G401.6 (cell line): ENCODE measurements around the gene FAAH2.
"Not testable (repeated sequence)": the region's sequence is repeated elsewhere in the genome, so short reads cannot be mapped to it uniquely, and the experiment has no call there.

ENCODE experiments used
- FAIRE-seq: peaks from 2 replicates; lab custom pipeline; 2012; peaks lifted over from hg19 to GRCh38; lab: Jason Lieb, UNC

The FAAH2 gene, protein sequence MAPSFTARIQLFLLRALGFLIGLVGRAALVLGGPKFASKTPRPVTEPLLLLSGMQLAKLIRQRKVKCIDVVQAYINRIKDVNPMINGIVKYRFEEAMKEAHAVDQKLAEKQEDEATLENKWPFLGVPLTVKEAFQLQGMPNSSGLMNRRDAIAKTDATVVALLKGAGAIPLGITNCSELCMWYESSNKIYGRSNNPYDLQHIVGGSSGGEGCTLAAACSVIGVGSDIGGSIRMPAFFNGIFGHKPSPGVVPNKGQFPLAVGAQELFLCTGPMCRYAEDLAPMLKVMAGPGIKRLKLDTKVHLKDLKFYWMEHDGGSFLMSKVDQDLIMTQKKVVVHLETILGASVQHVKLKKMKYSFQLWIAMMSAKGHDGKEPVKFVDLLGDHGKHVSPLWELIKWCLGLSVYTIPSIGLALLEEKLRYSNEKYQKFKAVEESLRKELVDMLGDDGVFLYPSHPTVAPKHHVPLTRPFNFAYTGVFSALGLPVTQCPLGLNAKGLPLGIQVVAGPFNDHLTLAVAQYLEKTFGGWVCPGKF

DNA sequence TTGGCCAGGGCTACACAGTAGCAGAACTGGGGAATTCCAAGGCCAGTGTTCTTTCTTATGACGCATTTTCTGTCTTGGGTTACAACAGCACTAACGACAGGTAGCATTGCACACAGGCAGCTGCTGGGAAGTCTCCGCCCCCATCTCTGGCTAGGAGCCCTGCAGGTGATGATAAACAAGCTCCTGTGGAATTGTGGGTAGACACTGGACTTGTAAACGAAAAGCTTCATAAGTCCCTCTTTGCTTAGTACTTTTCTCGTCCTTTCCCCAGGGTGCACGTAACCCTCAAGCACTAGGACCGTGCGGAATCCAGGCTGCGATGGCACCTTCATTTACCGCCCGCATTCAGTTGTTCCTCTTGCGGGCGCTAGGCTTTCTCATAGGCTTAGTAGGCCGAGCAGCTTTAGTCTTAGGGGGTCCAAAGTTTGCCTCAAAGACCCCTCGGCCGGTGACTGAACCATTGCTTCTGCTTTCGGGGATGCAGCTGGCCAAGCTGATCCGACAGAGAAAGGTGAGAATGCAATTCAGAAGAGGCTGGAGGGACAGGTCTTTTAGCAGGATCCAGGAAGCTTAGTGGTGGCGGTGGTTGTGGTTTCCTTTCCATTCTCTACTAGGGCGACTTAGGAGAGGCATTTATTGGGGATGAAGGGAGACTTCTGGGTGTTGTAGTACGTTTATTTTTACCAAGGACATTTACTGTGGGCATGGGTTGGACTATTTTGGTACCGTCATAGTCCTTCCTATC is at the start of gene FAAH2:
Gene FAAH2 (plus strand): TSS at position 200 of the 745 bp plus-strand sequence. CDS start 120 bp downstream, at position 320.
- FAIRE-seq: no peak

DNA sequence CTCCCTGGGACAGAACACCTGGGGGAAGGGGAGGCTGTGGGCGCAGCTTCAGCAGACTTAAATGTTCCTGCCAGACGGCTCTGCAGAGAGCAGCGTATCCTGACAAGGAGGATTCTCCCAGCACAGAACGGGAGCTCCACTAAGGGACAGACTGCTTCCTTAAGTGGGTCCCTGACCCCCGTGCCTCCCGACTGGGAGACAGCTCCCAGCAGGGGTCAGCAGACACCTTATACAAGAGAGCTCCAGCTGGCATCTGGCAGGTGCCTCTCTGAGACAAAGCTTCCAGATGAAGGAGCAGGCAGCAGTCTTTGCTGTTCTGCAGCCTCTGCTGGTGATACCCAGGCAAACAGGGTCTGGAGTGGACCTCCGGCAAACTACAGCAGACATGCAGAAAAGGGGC is 44.5 kb upstream of the FAAH2 start:
- FAIRE-seq: no peak

DNA sequence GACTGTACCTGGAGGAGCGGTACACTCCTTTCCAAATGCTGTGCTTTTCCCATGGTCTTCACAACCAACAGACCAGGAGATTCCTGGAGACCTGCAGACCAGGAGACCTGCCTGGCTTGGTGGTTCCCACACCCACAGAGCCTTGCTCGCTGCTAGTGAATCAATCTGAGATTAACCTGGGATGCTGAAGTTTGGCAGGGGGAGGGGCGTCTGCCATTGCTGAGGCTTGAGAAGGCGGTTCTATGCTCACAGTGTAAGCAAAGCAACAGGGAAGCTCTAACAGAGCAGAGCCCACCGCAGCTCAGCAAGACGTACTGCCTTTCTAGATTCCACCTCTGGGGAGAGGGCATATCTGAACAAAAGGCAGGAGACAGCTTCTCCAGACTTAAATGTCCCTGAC is 34.5 kb upstream of the FAAH2 start:
- FAIRE-seq: no peak

DNA sequence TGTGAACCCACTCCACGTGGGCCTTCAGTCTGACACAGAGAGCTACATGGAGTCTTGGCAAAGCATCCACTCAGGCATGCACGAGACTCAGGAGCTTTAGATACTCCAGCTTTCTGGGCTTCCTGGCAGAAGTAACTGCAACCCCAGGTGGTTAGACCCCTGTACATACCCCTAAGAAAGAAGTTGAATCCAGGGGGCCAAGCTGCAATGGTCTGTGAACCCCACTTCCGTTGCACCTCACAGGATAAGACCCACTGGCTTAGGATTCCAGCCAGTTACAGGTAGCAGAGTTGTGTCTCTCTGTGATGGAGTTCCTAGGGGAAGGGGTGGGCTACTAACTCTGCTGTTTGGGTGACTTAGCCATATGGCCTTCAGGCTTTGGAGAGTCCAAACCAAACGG is 21.4 kb upstream of the FAAH2 start:
- no peak for FAIRE-seq

DNA sequence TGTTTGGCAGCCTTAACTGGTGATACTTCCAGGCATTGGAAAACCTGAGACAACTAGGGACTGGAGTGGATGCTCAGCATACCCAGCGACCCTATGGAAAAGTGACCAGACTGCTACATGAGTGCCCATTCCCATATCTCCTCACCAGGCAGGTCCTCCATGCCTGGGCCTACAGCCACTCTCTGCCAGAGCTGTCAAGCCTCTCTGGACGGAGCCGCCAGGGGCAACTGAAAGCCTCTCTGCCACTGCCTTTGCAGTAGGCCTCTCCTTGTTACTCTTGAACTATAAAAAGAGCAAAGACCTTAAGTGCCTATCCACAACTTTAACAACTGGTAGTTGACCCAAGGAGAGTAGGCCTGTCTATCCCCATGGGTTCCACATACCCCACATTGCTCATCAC is 20.2 kb upstream of the FAAH2 start:
- no peak for FAIRE-seq

DNA sequence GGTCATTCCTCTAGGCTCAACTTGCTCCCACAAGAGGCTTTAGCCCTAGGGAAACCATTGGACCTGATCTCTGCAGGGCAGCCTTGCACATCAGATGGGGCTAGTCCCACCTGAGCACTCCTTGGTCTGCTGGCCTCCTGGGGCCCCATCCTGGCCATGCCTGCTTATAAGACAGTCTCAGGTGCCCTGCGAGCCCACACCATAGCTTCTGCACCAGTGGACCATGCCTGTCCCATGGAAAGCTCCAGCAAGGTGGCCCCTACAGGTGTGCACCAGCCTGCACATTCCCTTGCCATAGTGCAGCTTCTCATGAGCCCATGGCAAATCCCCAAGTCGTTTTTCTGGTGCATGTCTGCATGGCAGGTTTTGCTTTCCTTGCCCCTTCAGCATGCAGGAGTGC is 19.6 kb upstream of the FAAH2 start:
- FAIRE-seq: no peak

DNA sequence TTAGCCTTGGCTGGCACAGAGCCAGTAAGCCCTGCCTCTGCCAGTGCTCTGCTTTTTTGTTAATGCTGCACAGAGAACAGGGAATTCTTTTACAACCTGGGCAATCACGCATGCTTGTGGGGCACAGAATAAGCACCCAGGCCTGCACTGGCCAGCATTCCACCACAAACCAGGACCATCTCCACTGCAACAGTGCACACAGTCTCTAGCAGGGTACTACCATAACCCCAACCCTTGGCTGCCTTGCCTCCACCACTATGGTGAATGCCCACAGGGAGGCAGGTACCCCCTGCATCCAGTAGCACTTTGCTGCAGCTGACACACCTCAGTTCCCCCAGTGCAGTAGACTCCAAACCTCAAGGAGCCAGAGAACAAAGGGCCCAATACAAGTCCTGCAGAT is 19.2 kb upstream of the FAAH2 start:
- FAIRE-seq: no peak

DNA sequence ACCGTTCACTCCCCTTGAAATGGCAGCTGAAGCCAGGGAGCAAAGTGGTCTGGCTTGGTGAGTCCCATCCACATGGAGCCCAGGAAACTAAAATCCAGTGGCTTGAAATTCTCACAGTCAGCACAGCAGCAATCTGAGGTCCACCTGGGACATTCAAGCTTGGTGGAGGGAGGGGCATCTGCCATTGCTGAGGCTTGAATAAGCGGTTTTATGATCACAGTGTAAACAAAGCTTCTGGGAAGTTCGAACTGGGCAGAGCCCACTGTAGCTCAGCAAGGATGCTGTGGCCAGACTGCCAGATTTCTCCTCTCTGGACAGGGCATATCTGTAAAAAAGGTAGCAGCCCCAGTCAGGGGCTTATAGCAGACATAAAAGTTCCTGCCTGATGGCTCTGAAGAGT is 15.5 kb upstream of the FAAH2 start:
- no peak for FAIRE-seq

DNA sequence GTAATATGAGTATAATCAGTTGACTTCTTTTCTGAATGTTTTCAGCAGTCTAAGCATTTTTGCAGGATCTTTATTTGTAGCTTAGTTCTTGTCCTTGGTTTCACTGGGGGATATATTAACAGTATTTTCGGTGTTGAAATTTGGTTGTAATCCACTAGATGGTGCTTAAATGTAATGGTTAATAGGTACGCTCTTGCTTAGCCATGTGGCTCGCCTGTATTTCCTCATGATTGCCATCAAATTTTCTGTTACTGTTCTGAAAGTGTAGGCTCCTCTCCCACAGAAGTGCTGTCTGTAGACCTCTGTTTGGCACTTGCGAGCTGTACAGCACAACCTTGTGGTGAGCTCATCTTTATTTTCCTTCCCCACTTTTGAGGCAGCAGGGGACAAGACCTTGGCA is 3.9 kb upstream of the FAAH2 start:
- FAIRE-seq: no peak

DNA sequence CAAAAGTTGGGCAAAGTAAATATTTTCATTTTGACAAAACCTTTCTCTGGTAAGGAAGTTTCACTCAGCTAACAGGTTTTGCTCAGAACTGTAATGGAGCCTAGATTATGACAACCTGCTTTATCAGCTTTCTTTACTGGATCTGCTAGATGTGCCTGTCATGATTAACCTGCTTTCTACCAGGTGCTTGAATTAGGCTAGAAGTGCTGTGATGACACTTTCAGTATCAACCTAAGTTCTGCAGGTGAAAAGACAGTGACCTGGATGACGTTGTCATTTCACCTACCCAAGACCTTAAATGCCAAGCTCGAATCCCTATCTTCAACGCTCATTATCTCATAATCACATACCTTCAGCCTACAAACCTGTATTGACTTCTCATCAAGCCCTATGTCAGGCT is 1.5 kb upstream of the FAAH2 start:
- FAIRE-seq: no peak

DNA sequence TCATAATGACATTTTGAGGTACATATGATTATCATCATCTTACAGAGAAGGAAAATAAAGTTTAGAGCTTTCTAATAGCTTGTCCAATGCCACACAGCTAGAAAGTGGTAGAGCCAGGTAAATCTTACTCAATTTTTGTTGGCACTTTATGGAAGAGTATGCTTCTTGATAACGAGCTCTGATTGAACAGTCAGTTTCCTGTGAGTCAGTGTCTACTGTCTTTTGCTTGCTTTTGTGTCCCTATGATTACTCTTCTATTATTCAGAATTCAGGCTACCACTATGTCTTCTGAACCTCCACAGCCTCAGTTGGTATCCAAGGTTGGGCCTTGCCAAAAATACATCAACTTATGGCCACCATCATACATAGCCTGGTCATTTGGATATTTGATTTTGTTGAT is 2.6 kb downstream of the FAAH2 start:
- no peak for FAIRE-seq

DNA sequence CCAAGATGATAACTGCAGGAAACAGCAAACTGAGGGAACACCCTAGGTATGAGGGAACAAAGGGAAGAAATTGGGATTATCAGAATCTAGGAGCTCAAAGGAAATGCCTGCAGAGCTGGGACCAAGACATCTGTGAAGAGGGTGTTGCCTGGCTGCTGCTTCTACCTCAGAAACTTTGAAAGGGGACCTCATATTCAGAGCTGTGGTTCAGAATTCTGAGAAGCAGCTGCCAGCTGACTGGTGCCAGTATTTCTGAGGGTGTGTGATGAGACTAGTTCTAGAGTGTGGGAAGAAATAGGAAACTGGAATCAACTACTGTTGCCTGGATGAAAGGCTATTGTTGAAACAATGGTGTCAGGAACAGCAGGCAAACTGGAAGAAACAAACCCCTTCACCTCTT is 8.5 kb downstream of the FAAH2 start:
- FAIRE-seq: no peak

DNA sequence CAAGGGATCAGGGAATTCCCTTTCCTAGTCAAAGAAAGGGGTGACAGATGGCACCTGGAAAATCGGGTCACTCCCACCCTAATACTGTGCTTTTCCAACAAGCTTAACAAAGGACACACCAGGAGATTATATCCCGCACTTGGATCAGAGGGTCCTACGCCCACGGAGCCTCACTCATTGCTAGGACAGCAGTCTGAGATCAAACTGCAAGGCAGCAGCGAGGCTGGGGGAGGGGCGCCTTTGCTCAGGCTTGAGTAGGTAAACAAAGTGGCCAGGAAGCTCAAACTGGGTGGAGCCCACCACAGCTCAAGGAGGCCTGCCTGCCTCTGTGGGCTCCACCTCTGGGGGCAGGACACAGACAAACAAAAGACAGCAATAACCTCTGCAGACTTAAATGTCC is 9.2 kb downstream of the FAAH2 start:
- FAIRE-seq: not testable (repeated sequence)

DNA sequence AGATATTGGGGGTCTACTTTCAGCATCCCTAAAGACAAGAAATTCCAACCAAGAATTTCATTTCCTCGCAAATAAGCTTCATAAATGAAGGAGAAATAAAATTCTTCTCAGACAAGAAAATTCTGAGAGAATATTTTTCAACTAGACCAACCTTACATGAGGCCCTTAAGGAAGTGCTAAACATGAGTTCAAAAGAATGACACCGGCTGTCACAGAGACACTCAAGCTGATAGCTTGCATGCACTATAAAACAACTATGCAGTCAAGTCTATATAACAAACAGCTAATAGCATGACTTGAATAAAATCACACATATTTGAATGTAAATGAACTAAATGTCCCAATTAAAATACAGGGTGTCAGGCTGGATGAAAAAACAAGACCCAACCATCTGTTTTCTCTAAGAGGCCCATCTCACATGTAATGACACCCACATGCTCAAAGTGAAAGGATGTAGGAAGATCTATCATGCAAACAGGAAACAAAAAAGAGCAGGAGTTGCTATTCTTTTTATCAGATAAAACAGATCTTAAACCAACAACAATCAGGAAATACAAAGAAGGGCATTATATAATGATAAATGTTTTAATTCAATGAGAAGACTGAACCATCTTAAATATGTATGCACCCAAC is 27.2 kb downstream of the FAAH2 start:
- no peak for FAIRE-seq

DNA sequence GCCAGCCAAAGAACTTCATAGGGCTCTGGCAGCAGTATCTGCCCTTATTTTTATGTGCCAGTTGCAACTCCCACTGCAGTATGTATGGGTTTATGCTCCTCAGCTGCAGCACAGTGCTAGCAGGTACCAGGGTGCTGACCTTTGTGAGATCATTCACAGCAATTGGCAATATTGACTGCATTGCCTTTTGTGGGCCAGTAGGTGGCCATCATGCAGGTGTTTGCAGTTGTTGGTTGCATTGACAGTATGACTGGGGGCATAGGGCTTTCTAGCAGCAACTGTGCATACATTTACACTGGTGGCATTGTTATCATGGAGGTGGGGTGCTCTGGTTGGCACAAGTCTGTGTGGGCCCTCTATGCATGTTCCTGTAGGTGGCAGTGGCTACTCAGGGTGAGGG is 42.5 kb downstream of the FAAH2 start:
- no peak for FAIRE-seq

DNA sequence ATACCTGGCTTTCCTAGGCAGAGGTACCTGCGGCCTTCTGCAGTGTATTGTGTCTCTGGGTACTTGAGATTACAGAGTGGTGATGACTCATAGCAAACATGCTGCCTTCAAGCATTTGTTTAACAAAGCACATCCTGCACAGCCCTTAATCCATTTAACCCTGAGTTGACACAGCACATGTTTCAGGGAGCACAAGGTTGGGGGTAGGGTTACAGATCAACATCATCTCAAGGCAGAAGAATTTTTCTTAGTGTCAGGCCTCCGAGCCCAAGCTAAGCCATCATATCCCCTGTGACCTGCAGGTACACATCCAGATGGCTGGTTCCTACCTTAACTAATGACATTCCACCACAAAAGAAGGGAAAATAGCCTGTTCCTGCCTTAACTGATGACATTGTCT is 49.3 kb downstream of the FAAH2 start:
- not testable (repeated sequence) for FAIRE-seq

DNA sequence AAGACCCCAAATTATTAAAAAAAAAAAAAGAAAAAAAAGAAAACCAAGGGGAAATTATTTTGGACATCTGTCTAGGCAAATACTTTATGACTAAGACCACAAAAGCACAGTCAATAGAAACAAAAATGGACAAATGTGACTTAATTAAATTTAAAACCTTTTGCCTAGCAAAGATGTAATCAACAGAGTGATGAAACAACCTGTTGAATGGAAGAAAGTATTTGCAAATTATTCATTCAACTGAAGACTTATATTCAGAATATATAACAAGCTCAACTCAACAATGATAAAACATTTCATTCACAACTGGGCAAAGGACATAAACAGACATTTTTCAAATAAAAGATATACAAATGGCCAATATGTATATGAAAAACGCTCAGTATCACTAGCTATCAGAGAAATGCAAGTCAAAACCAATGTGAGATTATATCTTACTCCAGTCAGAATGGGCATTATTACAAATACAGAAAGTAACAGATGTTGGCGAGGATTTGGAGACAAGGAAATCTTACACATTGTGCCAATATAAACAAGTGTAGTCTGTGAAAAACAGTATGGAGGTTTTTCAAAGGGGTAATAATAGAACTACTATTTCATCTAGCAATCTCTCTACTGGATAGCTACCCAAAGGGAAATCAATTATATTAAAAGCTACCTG is 67.1 kb downstream of the FAAH2 start:
- FAIRE-seq: no peak

DNA sequence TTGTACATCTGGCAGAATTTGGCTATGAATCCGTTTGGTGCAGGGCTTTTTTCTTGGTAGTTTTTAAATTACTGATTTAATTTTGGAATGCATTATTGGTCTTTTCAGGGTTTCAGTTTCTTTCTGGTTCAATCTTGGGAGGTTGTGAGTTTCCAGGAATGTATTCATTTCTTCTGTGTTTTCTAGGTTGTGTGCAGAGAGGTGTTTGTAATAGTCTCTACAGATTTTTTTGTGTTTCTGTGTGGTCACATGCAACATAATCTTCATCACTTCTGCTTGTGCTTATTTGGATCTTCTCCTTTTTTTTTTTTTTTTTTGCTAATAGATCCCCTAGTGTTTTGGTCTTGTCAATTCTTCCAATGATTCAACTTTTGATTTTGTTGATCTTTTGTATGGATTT is 77.6 kb downstream of the FAAH2 start:
- no peak for FAIRE-seq

DNA sequence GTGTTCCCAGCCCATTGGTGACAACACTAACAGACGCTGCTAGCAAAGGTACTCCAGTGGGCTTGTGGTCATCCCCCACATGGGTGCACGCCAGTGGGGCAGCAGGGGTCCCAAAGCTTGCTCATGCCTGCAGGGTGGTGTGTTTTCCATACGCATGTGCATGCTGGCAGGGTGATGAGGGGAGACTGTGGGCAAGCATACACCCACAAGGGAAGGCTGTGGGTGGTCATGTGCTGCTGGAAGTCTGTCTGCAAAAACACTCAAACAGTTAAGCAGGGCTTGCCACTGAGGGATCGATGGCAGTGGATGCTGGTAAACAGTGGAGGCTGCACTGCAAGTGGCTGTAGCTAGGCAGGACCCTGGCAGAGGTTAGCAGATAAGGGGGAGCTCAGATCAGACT is 79.9 kb downstream of the FAAH2 start:
- FAIRE-seq: no peak

DNA sequence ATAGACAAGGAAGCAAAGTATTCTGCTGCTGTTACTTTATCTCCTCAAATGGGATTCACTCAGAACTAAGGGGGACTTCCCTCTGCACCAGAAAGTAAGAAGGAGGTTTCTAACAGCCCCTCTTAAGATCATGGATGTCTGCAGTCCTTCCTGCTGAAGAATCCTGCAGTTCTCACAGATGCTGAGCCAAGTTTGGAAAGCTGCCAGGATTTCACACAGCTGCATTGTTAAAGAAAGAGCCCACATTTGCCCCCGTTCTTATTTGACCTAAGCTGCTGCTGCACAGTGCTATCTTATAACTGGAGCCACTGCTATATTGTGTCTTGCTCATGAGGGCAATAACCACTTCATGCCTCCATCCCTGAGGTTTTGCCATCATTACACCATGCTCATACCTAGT is 81.1 kb downstream of the FAAH2 start:
- no peak for FAIRE-seq

DNA sequence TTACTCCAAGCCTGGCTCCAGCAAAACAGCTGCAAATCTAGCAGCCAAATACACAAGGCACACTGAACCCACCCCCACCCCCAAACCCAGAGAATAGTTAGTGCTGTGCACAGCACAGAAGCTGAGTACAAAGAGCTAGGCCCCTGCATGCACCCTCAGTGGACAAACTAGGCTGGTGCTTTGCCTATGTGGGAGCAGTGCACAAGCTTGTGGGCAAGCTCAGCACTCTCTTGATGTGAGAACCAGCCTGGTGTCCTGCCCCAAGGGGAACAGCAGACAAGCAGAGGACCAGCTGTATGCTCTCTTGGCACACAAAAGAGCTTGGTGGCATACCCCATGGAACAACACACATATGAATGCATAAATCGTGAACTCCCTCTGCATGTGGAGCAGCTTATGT is 81.7 kb downstream of the FAAH2 start:
- FAIRE-seq: no peak

DNA sequence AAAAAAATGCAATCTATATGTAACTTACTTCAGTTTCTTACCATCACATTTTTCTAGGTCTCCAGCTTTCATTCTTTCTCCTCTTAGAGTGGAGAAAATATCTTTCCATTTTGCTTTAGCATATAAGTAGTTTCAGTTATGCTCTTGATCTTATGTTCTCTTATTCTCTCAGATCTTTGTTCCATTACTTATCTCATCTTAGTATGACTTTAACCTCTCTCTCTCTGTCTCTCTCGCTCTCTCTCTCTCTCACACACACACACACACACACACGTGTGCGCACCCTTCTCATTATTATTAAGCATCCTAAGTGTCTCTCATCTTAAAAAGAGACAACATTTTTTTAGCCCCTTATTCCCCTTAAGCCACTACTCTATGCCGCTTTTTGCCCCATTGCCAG is 92.8 kb downstream of the FAAH2 start:
- no peak for FAIRE-seq
